Measurements from ENCODE around the gene CDC23.
A peak's percentile ranks its signal among the peaks of the same experiment; 100 is the strongest.
"Not testable (repeated sequence)": the region's sequence is repeated elsewhere in the genome, so short reads cannot be mapped to it uniquely, and the experiment has no call there.

Gene CDC23

GRCh38 chr5:138213161-138214029, at the start of gene CDC23:
TSS of gene CDC23 (minus strand) at chr5:138213323. CDS start at chr5:138213312, 11 bp downstream.
- FAIRE-seq: peak; percentile 97

- no peak for FAIRE-seq
These were observed 45.7 kb upstream of the CDC23 start for GRCh38 chr5:138258704-138259292.

- no peak for FAIRE-seq
These were observed 44.5 kb upstream of the CDC23 start for GRCh38 chr5:138257583-138257982.

GRCh38 chr5:138252944-138253343, 39.8 kb upstream of the CDC23 start:
- no peak for FAIRE-seq

GRCh38 chr5:138247800-138248199, 34.7 kb upstream of the CDC23 start:
- FAIRE-seq: not testable (repeated sequence)

GRCh38 chr5:138246822-138247221, 33.7 kb upstream of the CDC23 start:
- FAIRE-seq: no peak

GRCh38 chr5:138246334-138246733, 33.2 kb upstream of the CDC23 start:
- FAIRE-seq: no peak

- FAIRE-seq: no peak
These were observed 32.6 kb upstream of the CDC23 start for GRCh38 chr5:138245717-138246116.

- FAIRE-seq: no peak
These were observed 30.7 kb upstream of the CDC23 start for GRCh38 chr5:138243794-138244193.

GRCh38 chr5:138241688-138242571, 28.8 kb upstream of the CDC23 start:
- no peak for FAIRE-seq

- FAIRE-seq: no peak
These were observed 27.7 kb upstream of the CDC23 start for GRCh38 chr5:138240650-138241385.

- no peak for FAIRE-seq
These were observed 24.9 kb upstream of the CDC23 start for GRCh38 chr5:138238034-138238433.

GRCh38 chr5:138234651-138235050, 21.5 kb upstream of the CDC23 start:
- FAIRE-seq: no peak

GRCh38 chr5:138233280-138233679, 20.2 kb upstream of the CDC23 start:
- FAIRE-seq: no peak

GRCh38 chr5:138230981-138231589, 18.0 kb upstream of the CDC23 start:
- no peak for FAIRE-seq

GRCh38 chr5:138230261-138230660, 17.1 kb upstream of the CDC23 start:
- no peak for FAIRE-seq

GRCh38 chr5:138229387-138229786, 16.3 kb upstream of the CDC23 start:
- no peak for FAIRE-seq

GRCh38 chr5:138226910-138227309, 13.8 kb upstream of the CDC23 start:
- no peak for FAIRE-seq

GRCh38 chr5:138224712-138225111, 11.6 kb upstream of the CDC23 start:
- FAIRE-seq: no peak

- no peak for FAIRE-seq
These were observed 10.4 kb upstream of the CDC23 start for GRCh38 chr5:138223532-138223931.

GRCh38 chr5:138216799-138217198, 3.7 kb upstream of the CDC23 start:
- no peak for FAIRE-seq

GRCh38 chr5:138212828-138213160, 329 bp downstream of the CDC23 start:
- no peak for FAIRE-seq
